Activated T-helper 2 cell treated with anti-CD3 and anti-CD28 coated beads, Interferon-gamma antibody, Interleukin-2, Interleukin-4, amounts not matched to agents 10 μg/mL and 5 μg/mL and 100 μg/mL, durations not matched to agents 14 hours and 24 hours and 36 hours (primary cell): ENCODE results near the gene DEPDC1B. TPM values are rescaled to one million over a fixed set of nuclear protein-coding genes. Genes with fewer than 3 reads are reported as not detected.
"Not testable (repeated sequence)": the region's sequence is repeated elsewhere in the genome, so short reads cannot be mapped to it uniquely, and the experiment has no call there.

Source experiments
- DNase-seq: peaks from one replicate; pipeline ENCODE4 v3.0.0; 2021; ENCODE audit warnings: low spot score
- H3K27ac Mint-ChIP-seq: one replicate; pipeline ENCODE4 v1.8.0; 2021; ENCODE audit warnings: mixed read lengths
- H3K27me3 Mint-ChIP-seq: one replicate; pipeline ENCODE4 v1.8.0; 2021; ENCODE audit warnings: low read depth, mixed read lengths
- H3K36me3 Mint-ChIP-seq: one replicate; pipeline ENCODE4 v1.8.0; 2021; ENCODE audit warnings: low read depth, mixed read lengths
- H3K4me1 Mint-ChIP-seq: one replicate; pipeline ENCODE4 v1.8.0; 2021; ENCODE audit warnings: low read depth, mixed read lengths
- H3K4me3 Mint-ChIP-seq: one replicate; pipeline ENCODE4 v1.8.0; 2021; ENCODE audit warnings: low read depth, mild to moderate bottlenecking, moderate library complexity, mixed read lengths
- H3K9me3 Mint-ChIP-seq: one replicate; pipeline ENCODE4 v1.8.0; 2021; ENCODE audit warnings: mixed read lengths
- intact Hi-C: fragments of 100-400 bp; cut with micrococcal nuclease; formaldehyde crosslinking; loops from one replicate; pipeline ENCODE4 v1.15.1; 2023
- total RNA-seq: library from RNA; stranded (reverse); gene quantifications from 2 replicates; pipeline ENCODE4 v1.2.3, GENCODE V29; 2022

Gene DEPDC1B
- total RNA-seq, 1 donor from 2014 or later, result 25.1 TPM

DNA sequence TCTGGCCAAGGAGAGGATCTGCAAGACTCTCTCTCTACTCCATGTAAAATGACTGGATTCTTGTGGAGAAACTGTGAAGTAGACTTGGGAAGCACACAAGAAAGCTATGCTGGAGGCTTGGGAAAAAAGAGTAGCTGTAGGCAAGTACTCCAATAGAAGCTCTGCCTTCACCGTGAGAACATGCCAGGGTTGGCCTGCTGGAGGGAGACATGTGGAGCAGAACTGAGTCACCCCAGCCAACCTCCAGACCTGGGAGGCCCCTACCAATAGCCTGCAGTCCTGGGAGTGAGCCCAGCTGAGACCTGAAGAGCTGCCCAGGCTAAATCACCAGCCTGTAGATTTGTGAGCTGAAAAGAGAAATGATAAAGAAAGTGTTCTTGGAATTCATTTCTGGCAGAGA is 66.6 kb downstream of the DEPDC1B start:
- H3K27me3 Mint-ChIP-seq, result no peaks in the 10 kb centered on the region
- no peak for DNase-seq
- no peak overlapping the region for H3K4me3 Mint-ChIP-seq
- peaks cover 68% of the 10 kb centered on the region for H3K36me3 Mint-ChIP-seq
- peaks cover 11% of the 10 kb centered on the region for H3K9me3 Mint-ChIP-seq
- intact Hi-C loops, result no loop called here
- peaks cover 6% of the 10 kb centered on the region for H3K4me1 Mint-ChIP-seq
- no peak overlapping the region for H3K27ac Mint-ChIP-seq

DNA sequence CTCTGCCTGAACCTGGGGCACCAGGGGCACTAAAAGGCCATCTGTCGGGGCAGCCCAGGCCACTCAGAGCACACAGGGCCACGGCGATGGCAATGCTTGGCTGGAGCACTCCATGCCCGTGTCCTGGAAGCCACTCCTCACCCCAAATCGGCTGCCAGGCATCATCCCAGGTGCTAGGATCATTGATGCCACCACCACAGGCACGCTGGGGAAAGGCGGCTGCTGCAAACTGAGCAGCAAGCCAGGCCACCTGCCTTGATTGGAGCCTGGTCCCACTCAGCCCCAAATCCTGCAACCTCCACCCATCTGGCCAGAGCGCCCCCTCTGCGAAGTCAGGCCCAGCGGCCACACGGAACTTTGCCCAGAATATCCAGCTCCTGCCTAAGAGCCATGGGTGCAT is 67.8 kb downstream of the DEPDC1B start:
- Mint-ChIP-seq H3K27ac (no peak overlapping the region), H3K4me1 (peaks cover 6% of the 10 kb centered on the region)
- intact Hi-C loops, result no loop called here

DNA sequence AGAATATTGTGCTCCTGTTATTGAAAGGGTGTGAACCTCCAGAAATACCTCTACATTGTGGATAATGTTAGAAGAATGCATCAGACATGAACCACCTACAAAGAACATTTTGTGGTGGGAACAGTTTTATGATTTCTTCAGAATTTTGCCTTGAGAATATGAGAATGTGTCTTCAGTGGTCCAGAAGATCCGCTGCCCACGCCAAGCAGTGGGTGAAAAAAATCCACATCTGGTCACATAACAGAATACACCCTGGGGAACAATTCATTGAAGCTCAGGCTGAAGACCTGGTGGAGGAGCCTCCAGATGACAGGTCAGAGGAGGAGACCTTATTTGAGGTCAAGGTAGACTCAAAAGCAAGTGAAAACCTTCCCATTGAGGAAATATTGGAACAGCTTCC is 69.1 kb downstream of the DEPDC1B start:
- Mint-ChIP-seq H3K36me3 (peaks cover 54% of the 10 kb centered on the region), H3K4me1 (peaks cover 6% of the 10 kb centered on the region), H3K4me3 (no peak overlapping the region), H3K27ac (no peak overlapping the region), H3K27me3 (no peaks in the 10 kb centered on the region), H3K9me3 (peaks cover 4% of the 10 kb centered on the region)
- no peak for DNase-seq
- intact Hi-C loops, result no loop called here

More for the DNA sequence above, 67.8 kb downstream of the DEPDC1B start:
- no peak for DNase-seq
- peaks cover 4% of the 10 kb centered on the region for H3K9me3 Mint-ChIP-seq
- H3K4me3 Mint-ChIP-seq, result no peak overlapping the region
- H3K36me3 Mint-ChIP-seq, result peaks cover 57% of the 10 kb centered on the region
- no peaks in the 10 kb centered on the region for H3K27me3 Mint-ChIP-seq

DNA sequence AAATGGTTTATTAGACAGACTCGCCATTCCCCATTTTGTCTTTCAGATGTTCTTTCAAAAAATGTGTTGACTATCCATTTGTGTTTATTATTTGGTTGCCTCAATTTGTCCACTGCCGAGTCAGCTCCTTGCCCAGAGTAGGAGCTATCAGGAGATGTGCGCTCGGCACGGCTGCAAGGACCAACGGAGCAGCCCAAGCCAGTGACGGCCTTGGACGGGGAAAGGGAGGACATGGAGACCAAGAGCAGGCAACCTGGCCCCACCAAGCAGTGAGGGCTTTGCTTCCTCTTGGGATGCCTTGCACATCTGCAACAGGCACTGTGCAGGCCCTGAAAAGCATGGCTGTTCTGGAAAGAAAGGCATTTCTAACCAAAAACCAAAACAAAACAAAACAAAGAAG is 69.8 kb downstream of the DEPDC1B start:
- Mint-ChIP-seq H3K9me3 (peaks cover 7% of the 10 kb centered on the region), H3K36me3 (peaks cover 51% of the 10 kb centered on the region), H3K27me3 (no peaks in the 10 kb centered on the region), H3K4me3 (no peak overlapping the region), H3K27ac (no peak overlapping the region), H3K4me1 (peaks cover 6% of the 10 kb centered on the region)
- intact Hi-C loops, result no loop called here
- DNase-seq, result no peak

DNA sequence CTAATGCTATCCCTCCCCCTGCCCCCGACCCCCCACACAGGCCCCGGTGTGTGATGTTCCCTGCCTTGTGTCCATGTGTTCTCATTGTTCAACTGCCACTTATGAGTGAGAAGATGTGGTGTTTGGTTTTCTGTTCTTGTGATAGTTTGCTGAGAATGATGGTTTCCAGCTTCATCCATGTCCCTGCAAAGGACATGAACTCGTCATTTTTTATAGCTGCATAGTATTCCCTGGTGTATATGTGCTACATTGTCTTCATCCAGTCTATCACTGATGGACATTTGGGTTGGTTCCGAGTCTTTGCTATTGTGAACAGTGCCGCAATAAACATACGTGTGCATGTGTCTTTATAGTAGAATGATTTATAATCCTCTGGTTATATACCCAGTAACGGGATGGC is 75.1 kb downstream of the DEPDC1B start:
- peaks cover 19% of the 10 kb centered on the region for H3K9me3 Mint-ChIP-seq
- intact Hi-C loops, H3K4me3 Mint-ChIP-seq, H3K27me3 Mint-ChIP-seq, H3K4me1 Mint-ChIP-seq, H3K27ac Mint-ChIP-seq, DNase-seq: not testable (repeated sequence)
- peaks cover 45% of the 10 kb centered on the region for H3K36me3 Mint-ChIP-seq

DNA sequence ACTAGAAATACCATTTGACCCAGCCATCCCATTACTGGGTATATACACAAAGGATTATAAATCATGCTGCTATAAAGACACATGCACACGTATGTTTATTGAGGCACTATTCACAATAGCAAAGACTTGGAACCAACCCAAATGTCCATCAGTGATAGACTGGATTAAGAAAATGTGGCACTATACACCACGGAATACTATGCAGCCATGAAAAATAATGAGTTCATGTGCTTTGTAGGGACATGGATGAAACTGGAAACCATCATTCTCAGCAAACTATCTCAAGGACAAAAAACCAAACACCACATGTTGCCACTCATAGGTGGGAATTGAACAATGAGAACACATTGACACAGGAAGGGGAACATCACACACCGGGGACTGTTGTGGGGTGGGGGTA is 79.2 kb downstream of the DEPDC1B start:
- Mint-ChIP-seq H3K9me3 (peaks cover 20% of the 10 kb centered on the region), H3K36me3 (peaks cover 47% of the 10 kb centered on the region)
- intact Hi-C loops, H3K4me1 Mint-ChIP-seq, DNase-seq, H3K27ac Mint-ChIP-seq, H3K4me3 Mint-ChIP-seq, H3K27me3 Mint-ChIP-seq: not testable (repeated sequence)

DNA sequence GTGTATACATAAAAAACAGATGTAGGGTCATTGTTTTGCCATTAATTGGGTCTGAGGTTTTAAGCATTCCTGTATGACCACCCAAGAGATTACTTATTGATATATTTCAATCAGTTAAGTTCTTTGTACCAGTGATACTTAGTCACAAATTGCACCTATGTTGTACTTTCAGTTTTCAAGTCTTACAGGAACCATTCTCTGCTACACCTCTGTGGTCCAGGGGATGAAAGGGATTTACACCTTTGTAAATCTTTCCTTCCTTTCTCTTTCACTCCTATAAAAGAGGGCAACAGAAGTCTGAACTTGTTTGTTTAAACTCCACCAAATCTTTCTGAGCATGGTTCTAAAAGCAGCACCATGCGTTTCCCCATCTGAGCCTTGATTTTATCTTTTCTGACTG is 86.1 kb downstream of the DEPDC1B start:
- peaks cover 8% of the 10 kb centered on the region for H3K4me1 Mint-ChIP-seq
- H3K4me3 Mint-ChIP-seq, result no peak overlapping the region
- peaks cover 5% of the 10 kb centered on the region for H3K9me3 Mint-ChIP-seq
- no peak overlapping the region for H3K27ac Mint-ChIP-seq
- no peaks in the 10 kb centered on the region for H3K27me3 Mint-ChIP-seq
- no peak for DNase-seq
- intact Hi-C loops, result no loop called here
- peaks cover 34% of the 10 kb centered on the region for H3K36me3 Mint-ChIP-seq

DNA sequence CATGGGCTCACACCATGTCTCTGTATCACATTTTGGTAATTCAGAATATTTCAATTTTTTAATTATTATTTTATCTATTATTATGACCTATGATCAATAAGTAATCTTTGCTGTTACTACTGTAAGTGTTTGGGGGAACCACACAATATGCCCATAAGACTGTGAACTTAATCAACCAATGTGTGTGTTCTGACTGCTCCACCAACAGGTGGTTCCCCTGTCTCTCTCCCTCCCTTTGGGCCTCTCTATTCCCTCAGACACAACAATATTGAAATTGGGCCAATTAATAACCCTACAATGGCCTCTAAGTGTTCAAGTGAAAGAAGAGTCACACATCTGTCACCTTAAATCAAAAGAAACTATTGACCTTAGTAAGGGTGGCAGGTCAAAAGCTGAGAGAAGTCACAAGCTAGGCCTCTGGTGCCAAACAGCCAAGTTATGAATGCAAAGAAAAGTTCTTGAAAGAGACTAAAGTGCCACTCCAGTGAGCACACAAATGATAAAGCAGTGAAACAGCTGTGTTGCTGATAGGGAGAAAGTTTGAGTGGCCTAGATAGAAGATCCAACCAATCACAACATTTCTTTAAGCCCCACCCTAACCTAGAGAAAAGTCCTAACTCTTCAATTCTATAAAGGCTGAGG is 88.7 kb downstream of the DEPDC1B start:
- H3K9me3 Mint-ChIP-seq, result peaks cover 1% of the 10 kb centered on the region
- H3K27ac Mint-ChIP-seq, result no peak overlapping the region
- intact Hi-C loops, result no loop called here
- peaks cover 8% of the 10 kb centered on the region for H3K4me1 Mint-ChIP-seq
- no peak overlapping the region for H3K4me3 Mint-ChIP-seq
- H3K27me3 Mint-ChIP-seq, result no peaks in the 10 kb centered on the region
- H3K36me3 Mint-ChIP-seq, result peaks cover 27% of the 10 kb centered on the region
- DNase-seq, result no peak

DNA sequence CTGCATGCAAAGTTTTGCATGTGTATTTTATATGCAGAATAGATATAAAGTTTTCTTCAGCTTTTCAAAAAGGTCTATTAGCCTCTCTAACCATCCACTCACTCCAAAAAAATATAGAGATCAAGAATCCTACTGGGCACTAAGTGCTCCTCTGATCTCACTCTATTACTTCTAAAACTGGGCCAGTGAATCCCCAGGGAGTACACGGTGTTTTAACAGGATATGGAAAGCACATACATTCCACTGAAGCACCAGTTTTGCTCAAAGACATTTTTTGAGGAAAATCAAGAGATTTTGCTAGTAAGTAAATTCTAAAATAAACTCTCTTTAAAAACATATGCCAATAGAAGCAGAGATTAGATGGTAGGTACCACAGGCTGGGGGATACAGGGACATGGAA is 95.2 kb downstream of the DEPDC1B start:
- H3K27me3 Mint-ChIP-seq, result no peaks in the 10 kb centered on the region

DNA sequence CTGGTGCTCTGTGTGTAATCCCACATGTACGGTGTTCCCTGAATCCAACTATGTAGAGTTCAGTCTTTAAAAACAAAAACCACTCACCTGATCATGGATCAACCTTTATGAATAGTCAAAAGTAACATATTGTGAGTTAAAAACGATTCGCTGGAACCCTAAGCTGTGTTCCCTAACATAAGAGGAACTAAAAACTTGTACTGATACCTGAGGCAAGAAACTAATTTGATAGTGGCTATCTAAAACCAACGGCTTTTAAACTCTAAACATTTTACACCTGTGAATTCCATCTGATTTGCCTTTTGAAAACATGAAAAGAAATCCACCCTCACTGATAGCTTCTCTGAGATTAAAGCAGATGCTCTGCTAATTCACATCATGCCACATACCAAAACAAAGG is 101.5 kb downstream of the DEPDC1B start:
- no peaks in the 10 kb centered on the region for H3K9me3 Mint-ChIP-seq
- H3K27ac Mint-ChIP-seq, result no peak overlapping the region
- H3K27me3 Mint-ChIP-seq, result no peaks in the 10 kb centered on the region
- peaks cover 35% of the 10 kb centered on the region for H3K36me3 Mint-ChIP-seq
- peaks cover 25% of the 10 kb centered on the region for H3K4me1 Mint-ChIP-seq
- intact Hi-C loops, result no loop called here
- H3K4me3 Mint-ChIP-seq, result no peak overlapping the region
- no peak for DNase-seq

More for the DNA sequence above, 95.2 kb downstream of the DEPDC1B start:
- intact Hi-C loops, result no loop called here
- DNase-seq, result no peak
- H3K36me3 Mint-ChIP-seq, result peaks cover 20% of the 10 kb centered on the region
- no peak overlapping the region for H3K4me3 Mint-ChIP-seq
- H3K27ac Mint-ChIP-seq, result no peak overlapping the region
- peaks cover 2% of the 10 kb centered on the region for H3K4me1 Mint-ChIP-seq
- no peaks in the 10 kb centered on the region for H3K9me3 Mint-ChIP-seq

DNA sequence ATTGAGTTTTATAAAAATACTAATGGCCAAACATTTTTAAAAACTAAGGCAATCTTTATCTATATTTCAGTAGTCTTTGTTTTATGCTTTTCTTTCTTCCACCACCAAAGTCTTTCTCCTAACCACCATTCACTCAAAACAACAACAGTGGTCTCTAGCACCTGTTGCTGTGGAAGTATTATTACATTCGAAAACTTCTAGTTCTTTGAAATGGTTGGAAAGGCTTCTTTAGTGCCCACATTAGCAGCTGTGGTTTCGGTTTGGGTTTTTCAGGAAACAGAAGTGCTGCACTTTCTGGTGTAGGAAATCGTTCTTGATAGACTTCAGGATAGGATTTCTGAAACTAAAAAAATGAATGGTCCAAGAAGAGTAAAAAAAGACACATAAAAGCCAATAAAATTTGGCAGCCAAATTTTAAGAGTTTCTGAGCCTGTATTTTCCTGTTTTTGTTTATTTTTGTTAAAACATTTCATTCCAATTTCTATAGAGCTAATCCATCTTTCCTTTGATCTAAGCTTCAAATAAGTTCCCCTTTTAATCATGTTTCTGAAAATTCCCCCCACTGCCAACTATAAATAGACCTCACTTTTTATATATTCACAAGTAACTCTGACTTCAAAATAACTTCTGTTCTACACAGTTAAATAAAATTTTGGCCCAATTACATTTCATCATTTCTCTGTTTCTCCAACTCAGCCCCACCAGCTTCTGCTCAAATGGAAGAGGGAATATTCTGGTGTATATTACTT is 102.2 kb downstream of the DEPDC1B start:
- intact Hi-C loops, result no loop called here
- peaks cover 25% of the 10 kb centered on the region for H3K4me1 Mint-ChIP-seq
- peak; percentile 20 for DNase-seq
- H3K27me3 Mint-ChIP-seq, result no peaks in the 10 kb centered on the region
- H3K27ac Mint-ChIP-seq, result no peak overlapping the region
- H3K36me3 Mint-ChIP-seq, result peaks cover 35% of the 10 kb centered on the region
- H3K9me3 Mint-ChIP-seq, result no peaks in the 10 kb centered on the region
- no peak overlapping the region for H3K4me3 Mint-ChIP-seq

DNA sequence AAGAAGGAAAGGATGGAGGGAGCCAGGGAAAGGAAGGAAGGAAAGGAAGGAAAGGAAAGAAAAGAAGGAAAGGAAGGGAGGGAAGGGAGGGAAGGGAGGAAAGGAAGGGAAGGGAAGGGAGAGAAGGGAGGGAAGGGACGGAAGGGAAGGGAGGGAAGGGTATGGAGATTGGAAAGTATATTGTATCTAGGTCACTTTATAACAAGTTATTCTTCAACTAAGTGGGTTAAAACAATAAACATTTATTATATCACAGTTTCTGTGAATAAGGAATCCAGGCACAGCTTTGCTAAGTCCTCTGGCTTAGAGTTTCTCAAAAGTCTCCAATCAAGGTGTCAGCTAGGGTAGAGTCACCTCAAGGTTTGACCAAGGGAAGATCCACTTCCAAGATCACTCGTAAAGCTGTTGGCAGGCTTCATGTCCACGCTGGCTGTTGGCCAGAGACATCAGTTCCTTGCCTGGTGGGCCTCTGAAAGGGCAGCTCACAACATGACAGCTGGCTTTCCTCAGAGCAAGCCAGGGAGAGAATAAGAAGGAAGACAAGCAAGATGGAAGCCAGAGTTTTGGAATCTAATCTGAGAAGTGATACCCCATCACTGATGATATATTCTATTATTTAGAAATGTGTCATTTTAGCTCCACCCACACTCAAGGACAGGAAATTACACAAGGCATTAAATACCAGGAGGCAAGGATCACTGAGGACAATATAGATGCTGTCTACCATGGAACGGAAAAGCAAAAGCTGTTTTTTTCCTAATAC is 105.1 kb downstream of the DEPDC1B start:
- H3K36me3 Mint-ChIP-seq, result peaks cover 26% of the 10 kb centered on the region
- H3K27me3 Mint-ChIP-seq, result no peaks in the 10 kb centered on the region
- no peak for DNase-seq
- H3K4me3 Mint-ChIP-seq, result no peak overlapping the region
- no peak overlapping the region for H3K27ac Mint-ChIP-seq
- intact Hi-C loops, result no loop called here
- H3K9me3 Mint-ChIP-seq, result no peaks in the 10 kb centered on the region
- H3K4me1 Mint-ChIP-seq, result peaks cover 23% of the 10 kb centered on the region

DNA sequence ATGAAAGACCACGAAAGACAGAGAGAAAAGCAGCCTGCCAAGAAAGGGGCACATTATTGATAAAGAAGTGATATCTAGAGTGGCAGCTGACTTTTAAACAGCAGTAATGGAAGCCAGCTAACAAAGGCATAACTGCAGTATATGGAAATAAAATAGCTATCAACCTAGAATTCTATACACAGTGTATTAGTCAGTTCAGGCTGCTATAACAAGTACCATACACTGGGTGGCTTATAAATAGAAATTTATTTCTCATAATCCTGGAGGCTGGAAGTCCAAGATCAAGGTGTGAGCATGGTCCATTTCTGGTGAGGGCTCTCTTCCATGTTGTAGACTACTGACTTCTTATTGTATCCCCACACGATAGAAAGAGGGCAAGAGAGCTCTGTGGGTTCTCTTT is 109.8 kb downstream of the DEPDC1B start:
- H3K9me3 Mint-ChIP-seq, result no peaks in the 10 kb centered on the region
- H3K27ac Mint-ChIP-seq, result no peak overlapping the region
- H3K4me1 Mint-ChIP-seq, result peaks cover 4% of the 10 kb centered on the region
- intact Hi-C loops, result no loop called here
- H3K27me3 Mint-ChIP-seq, result no peaks in the 10 kb centered on the region
- no peak for DNase-seq
- no peak overlapping the region for H3K4me3 Mint-ChIP-seq
- H3K36me3 Mint-ChIP-seq, result peaks cover 15% of the 10 kb centered on the region
